CD4-positive, alpha-beta T cell treated with Interferon gamma for 1 hour (primary cell): Measurements from ENCODE around the gene XPO1.
A peak's percentile ranks its signal among the peaks of the same experiment; 100 is the strongest.
"Not testable (repeated sequence)": the region's sequence is repeated elsewhere in the genome, so short reads cannot be mapped to it uniquely, and the experiment has no call there.

Experiments
- DNase-seq: peaks from one replicate; pipeline ENCODE4 v3.0.0-alpha.2; 2020

XPO1 gene, protein sequence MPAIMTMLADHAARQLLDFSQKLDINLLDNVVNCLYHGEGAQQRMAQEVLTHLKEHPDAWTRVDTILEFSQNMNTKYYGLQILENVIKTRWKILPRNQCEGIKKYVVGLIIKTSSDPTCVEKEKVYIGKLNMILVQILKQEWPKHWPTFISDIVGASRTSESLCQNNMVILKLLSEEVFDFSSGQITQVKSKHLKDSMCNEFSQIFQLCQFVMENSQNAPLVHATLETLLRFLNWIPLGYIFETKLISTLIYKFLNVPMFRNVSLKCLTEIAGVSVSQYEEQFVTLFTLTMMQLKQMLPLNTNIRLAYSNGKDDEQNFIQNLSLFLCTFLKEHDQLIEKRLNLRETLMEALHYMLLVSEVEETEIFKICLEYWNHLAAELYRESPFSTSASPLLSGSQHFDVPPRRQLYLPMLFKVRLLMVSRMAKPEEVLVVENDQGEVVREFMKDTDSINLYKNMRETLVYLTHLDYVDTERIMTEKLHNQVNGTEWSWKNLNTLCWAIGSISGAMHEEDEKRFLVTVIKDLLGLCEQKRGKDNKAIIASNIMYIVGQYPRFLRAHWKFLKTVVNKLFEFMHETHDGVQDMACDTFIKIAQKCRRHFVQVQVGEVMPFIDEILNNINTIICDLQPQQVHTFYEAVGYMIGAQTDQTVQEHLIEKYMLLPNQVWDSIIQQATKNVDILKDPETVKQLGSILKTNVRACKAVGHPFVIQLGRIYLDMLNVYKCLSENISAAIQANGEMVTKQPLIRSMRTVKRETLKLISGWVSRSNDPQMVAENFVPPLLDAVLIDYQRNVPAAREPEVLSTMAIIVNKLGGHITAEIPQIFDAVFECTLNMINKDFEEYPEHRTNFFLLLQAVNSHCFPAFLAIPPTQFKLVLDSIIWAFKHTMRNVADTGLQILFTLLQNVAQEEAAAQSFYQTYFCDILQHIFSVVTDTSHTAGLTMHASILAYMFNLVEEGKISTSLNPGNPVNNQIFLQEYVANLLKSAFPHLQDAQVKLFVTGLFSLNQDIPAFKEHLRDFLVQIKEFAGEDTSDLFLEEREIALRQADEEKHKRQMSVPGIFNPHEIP (N-terminal part only)

GRCh38 chr2:61538200-61538919 lies at the start of gene XPO1:
TSS of gene XPO1 (minus strand) at chr2:61538356. CDS start at chr2:61533897, 4,459 bp downstream.
- peak; percentile 98 for DNase-seq

- not testable (repeated sequence) for DNase-seq
Measured at GRCh38 chr2:61586928-61587327, 48.8 kb upstream of the XPO1 start.

- DNase-seq = no peak
Measured at GRCh38 chr2:61585383-61585782, 47.2 kb upstream of the XPO1 start.

- DNase-seq = not testable (repeated sequence)
Measured at GRCh38 chr2:61584368-61584767, 46.2 kb upstream of the XPO1 start.

DNA sequence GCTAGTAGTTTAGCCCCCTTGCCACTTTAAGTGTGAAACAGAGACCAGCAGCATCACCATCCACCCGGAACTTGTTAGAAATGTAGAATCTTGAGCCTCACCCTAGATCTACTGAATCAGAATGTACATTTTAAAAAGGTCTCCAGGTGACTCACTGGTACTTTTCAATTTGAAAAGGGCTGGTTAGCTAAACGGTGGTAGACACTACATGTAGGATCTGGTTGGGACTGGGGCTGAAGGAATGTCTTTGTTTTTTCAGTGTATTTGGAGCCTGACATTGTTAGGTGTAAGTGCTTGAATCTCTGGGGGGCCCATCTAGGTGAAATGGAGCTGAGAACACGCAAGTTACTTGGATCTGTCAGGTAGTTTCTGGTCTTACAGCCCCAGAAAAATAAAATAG lies 44.0 kb upstream of the XPO1 start:
- DNase-seq = no peak

GRCh38 chr2:61581716-61582115 lies 43.6 kb upstream of the XPO1 start:
- DNase-seq = no peak

- no peak for DNase-seq
Measured at GRCh38 chr2:61575447-61575859, 37.3 kb upstream of the XPO1 start.

- DNase-seq = no peak
Measured at GRCh38 chr2:61566566-61566965, 28.4 kb upstream of the XPO1 start.

DNA sequence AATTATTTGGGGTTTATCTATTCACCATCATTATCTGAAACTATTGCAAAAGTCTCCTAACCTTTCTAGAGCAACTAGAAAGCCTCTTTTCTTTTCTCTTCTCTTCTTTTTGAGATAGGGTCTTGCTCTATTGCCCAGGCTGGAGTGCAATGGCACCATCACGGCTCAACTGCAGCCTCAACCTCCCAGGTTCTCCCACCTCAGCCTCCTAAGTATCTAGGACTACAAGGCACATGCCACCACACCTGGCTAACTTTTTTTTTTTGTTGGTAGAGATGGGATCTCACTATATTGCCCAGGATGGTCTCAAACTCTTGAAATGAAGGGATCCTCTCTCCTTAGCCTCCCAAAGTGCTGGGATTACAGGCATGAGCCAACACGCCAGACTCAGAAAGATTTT lies 24.5 kb upstream of the XPO1 start:
- DNase-seq = no peak

DNA sequence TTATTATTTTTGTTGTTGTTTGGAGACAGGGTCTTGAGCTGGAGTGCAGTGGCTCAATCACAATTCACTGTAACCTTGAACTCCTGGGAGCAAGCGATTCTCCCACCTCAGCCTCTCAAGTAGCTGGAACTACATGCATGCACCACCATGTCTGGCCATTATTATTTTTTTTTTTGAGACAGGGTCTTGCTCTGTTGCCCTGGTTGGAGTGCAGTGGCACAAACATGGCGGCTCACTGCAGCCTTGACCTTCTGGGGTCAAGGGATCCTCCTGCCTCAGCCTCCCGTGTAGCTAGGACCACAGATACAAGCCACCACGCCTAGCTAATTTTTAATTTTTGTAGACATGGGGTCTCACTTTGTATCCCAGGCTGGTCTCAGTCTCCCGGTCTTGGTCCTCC lies 20.0 kb upstream of the XPO1 start:
- DNase-seq = no peak

DNA sequence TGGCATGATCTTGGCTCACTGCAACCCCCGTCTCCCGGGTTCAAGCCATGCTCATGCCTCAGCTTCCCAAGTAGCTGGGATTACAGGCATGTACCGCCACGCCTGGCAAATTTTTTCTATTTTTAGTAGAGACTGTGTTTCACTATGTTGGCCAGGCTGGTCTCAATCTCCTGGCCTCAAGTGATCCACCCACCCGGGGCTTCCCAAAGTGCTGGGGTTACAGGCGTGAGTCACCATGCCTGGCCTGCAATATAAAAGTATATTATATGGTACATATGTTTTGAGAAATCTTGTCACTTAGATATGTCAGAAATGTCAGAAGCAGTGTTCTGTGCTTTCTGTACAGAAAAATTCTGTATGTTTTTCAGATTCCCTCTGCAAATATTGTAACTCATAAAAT lies 19.2 kb upstream of the XPO1 start:
- no peak for DNase-seq

- no peak for DNase-seq
Measured at GRCh38 chr2:61554604-61555003, 16.4 kb upstream of the XPO1 start.

DNA sequence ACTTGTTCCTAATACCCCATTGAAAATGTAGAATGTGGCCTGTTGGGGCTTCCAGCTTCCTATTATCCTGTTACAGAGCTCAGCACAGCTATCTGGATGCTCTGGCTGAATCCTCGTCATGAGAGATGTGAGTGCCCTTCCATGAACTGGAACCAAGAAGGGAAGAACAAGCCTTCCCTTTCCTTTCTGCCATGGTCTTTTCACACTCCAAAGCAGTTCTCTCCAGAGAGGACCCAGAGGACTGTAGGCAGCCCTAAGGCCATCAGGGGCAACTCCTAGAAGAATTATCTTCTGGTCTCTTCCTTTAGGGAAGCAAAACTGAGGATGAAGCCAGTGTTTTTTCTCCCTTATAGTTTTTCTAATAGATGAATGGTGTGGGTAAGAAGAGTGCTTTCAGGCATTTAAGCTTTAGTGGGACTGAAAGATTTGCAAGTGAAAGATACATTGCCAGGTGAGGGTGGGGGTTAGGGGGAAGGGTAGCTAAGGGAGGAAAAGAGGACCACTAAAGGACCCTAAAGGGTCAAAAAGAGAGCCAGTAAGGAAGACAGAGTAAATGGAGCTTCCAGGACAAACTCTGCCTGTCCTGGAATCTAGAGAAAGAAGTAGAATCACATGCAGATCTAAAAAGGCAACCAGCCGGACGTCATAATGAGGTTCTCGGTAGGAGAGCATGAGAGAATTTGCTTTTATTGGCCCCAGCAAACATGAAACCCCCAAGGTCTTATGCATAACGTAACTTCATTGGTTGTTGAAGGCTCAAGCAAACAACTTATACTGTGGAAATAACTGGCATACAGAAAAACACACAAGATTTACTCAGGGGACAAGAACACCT lies 12.4 kb upstream of the XPO1 start:
- DNase-seq = no peak

GRCh38 chr2:61549546-61549945 lies 11.4 kb upstream of the XPO1 start:
- DNase-seq = no peak

- DNase-seq = no peak
Measured at GRCh38 chr2:61543062-61543461, 4.9 kb upstream of the XPO1 start.

- DNase-seq = not testable (repeated sequence)
Measured at GRCh38 chr2:61540167-61540566, 2.0 kb upstream of the XPO1 start.

DNA sequence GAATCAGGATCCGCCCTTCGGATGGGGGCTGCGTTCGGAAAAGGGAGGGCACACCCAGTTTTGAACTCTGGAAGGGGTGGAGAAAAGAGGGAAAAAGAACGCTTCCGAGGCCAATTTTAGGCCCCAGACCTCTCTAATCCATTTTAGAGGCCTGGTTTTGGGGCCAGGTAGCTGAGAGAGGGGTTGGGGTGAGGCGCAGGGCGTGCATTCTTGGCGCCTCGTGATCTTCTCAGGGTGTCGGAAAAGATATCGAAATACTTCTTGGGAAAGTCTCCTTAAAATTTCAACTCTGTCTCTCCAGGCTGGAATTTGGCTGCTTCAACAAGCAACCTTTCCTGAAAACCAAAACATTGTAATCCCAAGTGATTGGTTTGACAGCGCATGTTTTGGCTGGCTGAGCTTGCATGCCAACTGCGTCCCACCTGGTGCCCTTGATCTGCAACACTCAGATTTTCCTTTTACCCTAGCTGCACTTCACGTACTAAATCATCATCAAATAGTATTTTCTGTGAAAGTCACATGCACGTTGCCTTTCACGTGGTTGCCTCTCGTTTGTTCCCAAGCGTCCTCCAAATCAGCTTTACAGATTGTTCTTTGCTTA lies 864 bp upstream of the XPO1 start:
- DNase-seq = peak; percentile 14

DNA sequence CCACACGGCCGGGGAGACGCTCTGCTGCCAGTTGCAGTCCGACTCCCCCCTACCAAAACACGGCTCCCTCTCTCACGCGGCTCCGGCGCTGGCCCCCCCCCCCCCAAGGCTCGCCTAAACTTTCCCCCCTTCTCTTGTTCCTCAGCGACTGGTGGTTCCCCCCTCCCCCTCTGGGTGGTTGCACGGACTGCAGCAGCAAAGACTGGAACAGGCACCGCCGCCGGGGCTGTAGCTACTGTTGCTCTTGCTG lies 281 bp downstream of the XPO1 start:
- DNase-seq = no peak

DNA sequence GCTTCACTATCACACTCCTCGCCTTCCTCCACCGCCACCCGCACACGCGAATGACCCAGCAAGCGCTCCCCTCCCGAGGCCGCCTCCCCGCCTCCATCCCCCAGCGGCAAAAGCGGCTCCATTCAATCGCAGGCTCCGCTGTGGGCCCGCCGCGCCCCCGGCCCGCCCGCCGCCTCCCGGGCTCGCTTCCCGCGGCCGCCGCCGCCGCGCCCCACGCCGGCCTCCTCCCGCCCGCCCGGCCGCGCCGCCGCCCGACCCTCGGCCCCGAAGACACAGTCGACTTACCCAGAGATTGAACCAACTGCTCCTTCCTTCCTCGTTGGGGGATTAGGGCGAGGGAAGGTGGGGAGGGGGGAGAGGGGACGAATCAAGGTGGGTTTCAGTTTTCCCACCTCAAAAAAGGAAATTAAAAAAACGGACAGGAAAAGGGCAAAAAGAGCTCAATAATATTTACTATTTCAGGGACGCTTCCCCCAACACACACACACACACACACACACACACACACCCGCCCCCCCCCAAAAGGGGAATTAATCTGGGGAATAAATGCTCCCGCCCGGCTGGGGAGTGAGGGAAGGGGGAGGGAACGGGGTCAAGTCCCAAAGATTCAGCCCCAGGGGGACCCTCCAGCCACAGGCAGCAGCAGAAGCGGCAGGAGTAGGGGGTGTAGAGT lies 743 bp downstream of the XPO1 start:
- DNase-seq = peak; percentile 11

- peak; percentile 84 for DNase-seq
Measured at GRCh38 chr2:61536572-61537276, 1.4 kb downstream of the XPO1 start.

GRCh38 chr2:61536180-61536571 lies 2.0 kb downstream of the XPO1 start:
- no peak for DNase-seq
